Sigmoid colon (tissue), 7 donors: Measurements from ENCODE around the gene SRRM4. TPM values are rescaled to one million over a fixed set of nuclear protein-coding genes. Genes with fewer than 3 reads are reported as not detected.

Experiments used
- DNase-seq: peaks from one replicate; pipeline ENCODE4 v3.0.0-alpha.2; 2019
- H3K27ac ChIP-seq, 4 donors: fragments of 200-600 bp; sonication (generic); one replicate each; pipeline ENCODE4 v1.5.1; 2016 to 2019; ENCODE audit warnings: mild to moderate bottlenecking in 1 of 4
- H3K27me3 ChIP-seq, 3 donors: fragments of 200-600 bp; sonication (generic); one replicate each; pipeline ENCODE4 v1.5.1; 2019; ENCODE audit warnings: mild to moderate bottlenecking in 1 of 3
- H3K36me3 ChIP-seq, 4 donors: fragments of 200-600 bp; sonication (generic); one replicate each; pipeline ENCODE4 v1.5.1; 2016 to 2019
- H3K4me1 ChIP-seq, 4 donors: fragments of 200-600 bp; sonication (generic); one replicate each; pipeline ENCODE4 v1.5.1; 2017 to 2019
- H3K4me3 ChIP-seq, 4 donors: fragments of 200-600 bp; sonication (generic); one replicate each; pipeline ENCODE4 v1.5.1; 2017 to 2019; ENCODE audit warnings: mild to moderate bottlenecking in 2 of 4, moderate library complexity in 1 of 4
- H3K9me3 ChIP-seq, 4 donors: fragments of 200-600 bp in 3 of 4; sonication (generic) in 3 of 4; one replicate each; pipeline versions ENCODE4 v1.5.1 to v1.6.1; 2013 to 2019
- EP300 ChIP-seq, 4 donors: sonication (generic); formaldehyde crosslinking; IDR thresholded peaks; one replicate each; pipeline ENCODE4 v1.6.1; 2017; ENCODE audit warnings: antibody characterized with exemption in 4 of 4
- POLR2A ChIP-seq, 2 donors: fragments of 450-650 bp; IDR thresholded peaks; one replicate each; pipeline ENCODE4 v1.6.1; 2016; ENCODE audit warnings: antibody characterized with exemption in 2 of 2, mild to moderate bottlenecking in 2 of 2, moderate library complexity in 2 of 2
- POLR2AphosphoS5 ChIP-seq, 4 donors: sonication (generic); formaldehyde crosslinking; IDR thresholded peaks; one replicate each; pipeline ENCODE4 v1.6.1; 2017; ENCODE audit warnings: antibody characterized with exemption in 4 of 4
- WGBS, 2 donors: extraction: QIAGEN DNeasy Blood & Tissue Kit; methylation state at CpG; one replicate each; pipeline ENCODE4 v1.1.7; 2013; 5-methylcytosine and 5-hydroxymethylcytosine counted together
- intact Hi-C: fragments of 100-400 bp; cut with DNase I; formaldehyde crosslinking; loops from one replicate; pipeline ENCODE4 v1.15.1; 2023
- polyA plus RNA-seq, 3 donors: library from polyadenylated mRNA; stranded (reverse); fragments of 200-250 nt; gene quantifications; one replicate each; pipeline ENCODE4 v1.2.3, GENCODE V29; 2013
- total RNA-seq, 4 donors: library from RNA; depleted of rRNA; stranded (reverse); fragments of >200 nt; gene quantifications; one replicate each; pipeline ENCODE4 v1.1.0, GENCODE V29; 2016
- TF ChIP-seq, protein P1 (sequence below), 4 experiments: fragments of 450-650 bp in 3 of 4; fragments of 200-600 bp in 1 of 4; IDR thresholded peaks; one replicate each; pipeline ENCODE4 v1.5.1; 2016 to 2019; ENCODE audit warnings: antibody characterized with exemption in 4 of 4, mild to moderate bottlenecking in 3 of 4, moderate library complexity in 2 of 4
- donor health status: healthy with polysubstance abuse.
- donor health status: Bipolar disorder and iron deficiency.
- donor health status: healthy.

Gene SRRM4
- total and polyA plus RNA-seq, 7 donors = under 0.01 to 0.14 (median 0.07) TPM; not detected in 4

DNA sequence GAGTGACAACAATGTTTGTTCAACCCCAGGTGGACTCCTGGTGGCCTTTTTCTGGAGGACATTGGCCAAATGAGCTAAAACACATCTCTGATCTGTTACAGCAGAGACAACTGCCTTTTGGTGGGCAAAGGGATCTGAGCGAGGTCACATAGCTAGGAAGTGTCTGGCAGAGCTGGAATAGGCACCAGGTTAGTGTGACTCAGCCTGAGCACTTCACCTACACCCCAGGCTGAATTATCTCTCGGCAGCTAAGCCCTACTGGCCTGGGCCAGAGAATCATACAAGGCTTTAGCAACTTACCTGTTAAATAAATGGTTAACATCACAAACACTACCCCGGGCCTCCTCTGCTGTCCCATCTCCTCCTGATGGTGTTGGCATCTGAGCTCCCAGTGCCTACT, 147.2 kb downstream of the SRRM4 start:
- Histone ChIP-seq H3K27ac (no peak overlapping the region), H3K9me3 (peaks cover 0 to 9% (median 2%) of the 10 kb centered on the region in 4 donors), H3K4me3 (no peak overlapping the region), H3K4me1 (no peaks in the 10 kb centered on the region), H3K36me3 (no peaks in the 10 kb centered on the region), H3K27me3 (no peaks in the 10 kb centered on the region)
- intact Hi-C loops = no loop called here
- 55 to 70% methylated on average over 3 of the region's 3 CpGs for WGBS, 2 donors
- TF ChIP-seq EP300 (IDR thresholded peaks at IDR 0.05) (no peak), POLR2AphosphoS5 (IDR thresholded peaks at IDR 0.05) (no peak), POLR2A (IDR thresholded peaks at IDR 0.05) (no peak)
- TF ChIP-seq, protein P1, sequence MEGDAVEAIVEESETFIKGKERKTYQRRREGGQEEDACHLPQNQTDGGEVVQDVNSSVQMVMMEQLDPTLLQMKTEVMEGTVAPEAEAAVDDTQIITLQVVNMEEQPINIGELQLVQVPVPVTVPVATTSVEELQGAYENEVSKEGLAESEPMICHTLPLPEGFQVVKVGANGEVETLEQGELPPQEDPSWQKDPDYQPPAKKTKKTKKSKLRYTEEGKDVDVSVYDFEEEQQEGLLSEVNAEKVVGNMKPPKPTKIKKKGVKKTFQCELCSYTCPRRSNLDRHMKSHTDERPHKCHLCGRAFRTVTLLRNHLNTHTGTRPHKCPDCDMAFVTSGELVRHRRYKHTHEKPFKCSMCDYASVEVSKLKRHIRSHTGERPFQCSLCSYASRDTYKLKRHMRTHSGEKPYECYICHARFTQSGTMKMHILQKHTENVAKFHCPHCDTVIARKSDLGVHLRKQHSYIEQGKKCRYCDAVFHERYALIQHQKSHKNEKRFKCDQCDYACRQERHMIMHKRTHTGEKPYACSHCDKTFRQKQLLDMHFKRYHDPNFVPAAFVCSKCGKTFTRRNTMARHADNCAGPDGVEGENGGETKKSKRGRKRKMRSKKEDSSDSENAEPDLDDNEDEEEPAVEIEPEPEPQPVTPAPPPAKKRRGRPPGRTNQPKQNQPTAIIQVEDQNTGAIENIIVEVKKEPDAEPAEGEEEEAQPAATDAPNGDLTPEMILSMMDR (IDR thresholded peaks at IDR 0.05) = no peak
- no peak for DNase-seq

DNA sequence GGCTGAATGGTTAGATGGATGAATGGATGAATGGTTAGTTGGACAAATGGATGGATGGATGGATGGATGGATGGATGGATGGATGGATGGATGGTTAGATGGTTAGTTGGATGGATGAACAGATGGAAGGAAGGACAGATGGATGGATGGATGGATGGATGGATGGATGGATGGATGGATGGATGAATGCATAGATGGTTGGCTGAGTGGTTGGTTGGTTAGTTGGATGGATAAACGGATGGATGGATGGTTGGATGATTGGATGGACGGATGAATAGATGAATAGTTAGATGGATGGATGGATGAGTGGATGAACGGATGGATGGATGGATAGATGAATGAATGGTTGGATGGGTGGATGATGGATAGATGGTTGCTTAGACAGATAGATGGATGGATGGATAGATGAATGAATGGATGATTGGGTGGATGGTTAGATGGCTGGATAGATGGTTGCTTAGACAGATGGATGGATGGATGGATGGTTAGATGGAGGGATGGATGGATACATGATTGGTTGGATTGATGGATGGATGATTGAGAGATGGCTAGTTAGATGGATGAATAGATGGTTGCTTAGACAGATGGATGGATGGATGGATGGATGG, 148.6 kb downstream of the SRRM4 start:
- Histone ChIP-seq H3K4me1 (no peaks in the 10 kb centered on the region), H3K4me3 (no peak overlapping the region), H3K36me3 (no peaks in the 10 kb centered on the region), H3K9me3 (peaks cover 0 to 9% (median 2%) of the 10 kb centered on the region in 4 donors), H3K27me3 (no peaks in the 10 kb centered on the region), H3K27ac (no peak overlapping the region)
- 77 to 83% methylated on average over 3 of the region's 3 CpGs for WGBS, 2 donors
- intact Hi-C loops = no loop called here
- TF ChIP-seq EP300 (IDR thresholded peaks at IDR 0.05) = no peak
- TF ChIP-seq, protein P1 (IDR thresholded peaks at IDR 0.05) = no peak
- TF ChIP-seq POLR2A (IDR thresholded peaks at IDR 0.05) = no peak
- no peak for TF ChIP-seq POLR2AphosphoS5 (IDR thresholded peaks at IDR 0.05)
- DNase-seq = no peak

DNA sequence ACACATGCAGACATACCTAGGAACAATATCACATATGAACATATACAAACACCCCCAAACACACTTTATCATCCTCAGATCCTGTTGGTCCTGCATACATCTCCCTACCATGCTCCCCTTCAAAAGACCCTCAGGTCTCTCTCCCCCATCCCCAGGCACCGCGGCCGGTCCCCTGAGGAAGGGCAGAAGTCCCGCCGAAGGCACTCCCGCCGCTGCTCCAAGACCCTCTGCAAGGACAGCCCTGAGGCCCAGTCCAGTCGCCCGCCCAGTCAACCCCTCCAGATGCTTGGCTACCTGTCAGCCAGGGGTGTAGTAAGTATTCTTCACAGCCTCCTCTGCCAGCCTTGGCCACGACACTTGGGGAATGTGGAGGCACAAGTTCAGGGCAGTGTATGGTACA, 149.2 kb downstream of the SRRM4 start:
- TF ChIP-seq EP300 (IDR thresholded peaks at IDR 0.05) (no peak), POLR2A (IDR thresholded peaks at IDR 0.05) (no peak)
- H3K36me3 ChIP-seq = no peaks in the 10 kb centered on the region
- WGBS, 2 donors = 92 to 94% methylated on average over 10 of the region's 10 CpGs
- no peak overlapping the region for H3K27ac ChIP-seq
- intact Hi-C loops = no loop called here
- no peaks in the 10 kb centered on the region for H3K4me1 ChIP-seq
- no peak overlapping the region for H3K4me3 ChIP-seq
- DNase-seq = no peak
- no peaks in the 10 kb centered on the region for H3K27me3 ChIP-seq
- H3K9me3 ChIP-seq = peaks cover 0 to 9% (median 2%) of the 10 kb centered on the region in 4 donors

DNA sequence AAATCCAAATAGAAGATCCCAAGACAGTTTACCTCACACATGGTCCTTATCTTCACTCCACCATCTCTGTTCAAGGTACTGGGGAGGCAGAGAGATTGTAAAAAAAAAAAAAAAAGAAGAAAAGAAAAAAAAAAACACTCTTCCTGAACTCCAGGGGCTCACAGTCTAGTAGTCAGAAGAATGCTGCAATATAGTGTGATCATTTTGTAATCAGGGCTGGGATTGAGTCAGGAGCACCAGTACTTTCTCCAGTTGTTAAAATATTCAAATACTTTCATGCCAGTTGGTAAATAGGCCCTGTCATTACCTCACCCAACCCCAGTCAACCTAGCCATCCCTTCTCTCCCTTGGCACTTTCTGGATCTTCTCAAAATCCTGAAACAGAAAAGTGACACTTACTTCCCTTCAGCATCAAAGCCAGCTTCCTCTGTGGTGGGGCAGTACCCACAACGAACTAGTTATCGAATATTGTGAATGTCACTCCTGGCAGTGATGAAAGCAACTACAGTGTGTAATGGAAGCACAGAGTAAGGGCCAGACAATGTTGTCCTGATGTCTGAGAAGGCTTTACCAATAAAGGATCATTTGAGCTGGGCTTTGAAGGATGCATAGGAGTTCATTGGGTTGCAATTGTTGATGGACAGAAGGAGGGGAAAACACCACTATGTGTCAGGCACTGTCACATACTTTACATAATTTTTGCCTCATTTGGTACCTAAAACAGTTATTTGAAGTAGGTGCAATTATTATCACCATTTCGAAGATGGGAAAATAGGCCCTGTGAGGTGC, 153.1 kb downstream of the SRRM4 start:
- H3K9me3 ChIP-seq = peaks cover 0 to 9% (median 2%) of the 10 kb centered on the region in 4 donors
- H3K36me3 ChIP-seq = no peaks in the 10 kb centered on the region
- DNase-seq = no peak
- H3K27ac ChIP-seq = no peak overlapping the region
- TF ChIP-seq POLR2A (IDR thresholded peaks at IDR 0.05) (no peak), EP300 (IDR thresholded peaks at IDR 0.05) (no peak), POLR2AphosphoS5 (IDR thresholded peaks at IDR 0.05) (no peak)
- TF ChIP-seq, protein P1 (IDR thresholded peaks at IDR 0.05) = no peak
- H3K27me3 ChIP-seq = no peaks in the 10 kb centered on the region
- intact Hi-C loops = no loop called here
- WGBS, 2 donors = 78 to 90% methylated on average over 3 of the region's 3 CpGs
- no peaks in the 10 kb centered on the region for H3K4me1 ChIP-seq
- H3K4me3 ChIP-seq = no peak overlapping the region

DNA sequence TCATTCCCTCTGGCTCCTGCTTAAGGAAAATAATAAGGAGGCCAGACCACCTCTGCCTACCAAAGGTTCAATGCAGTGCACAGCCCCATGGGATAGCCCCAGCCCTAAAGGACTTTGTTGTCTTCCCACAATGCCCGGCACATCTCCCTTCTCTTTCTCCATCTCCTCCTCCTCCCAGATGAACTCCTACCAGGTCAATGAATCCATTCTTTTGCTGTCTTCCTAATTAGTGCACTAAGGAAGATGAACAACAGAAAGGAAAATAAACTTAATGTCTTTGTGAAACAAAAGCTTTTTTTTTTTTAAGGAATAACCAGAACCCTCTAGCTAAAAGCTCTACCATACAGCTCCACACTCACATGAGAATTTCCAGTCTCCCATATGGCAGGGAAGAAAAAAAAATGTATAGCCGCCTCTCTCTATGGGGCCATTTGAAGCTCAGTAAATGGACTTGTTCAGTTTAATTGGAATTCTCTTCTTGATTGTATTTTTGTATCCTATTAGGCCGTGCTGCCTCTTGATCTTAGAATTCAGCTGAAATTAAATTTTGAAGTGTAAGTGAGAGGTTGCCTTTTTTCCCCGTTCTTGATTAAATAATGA, 155.6 kb downstream of the SRRM4 start:
- Histone ChIP-seq H3K4me3 (no peak overlapping the region), H3K36me3 (no peaks in the 10 kb centered on the region), H3K9me3 (peaks cover 0 to 9% (median 2%) of the 10 kb centered on the region in 4 donors), H3K27me3 (no peaks in the 10 kb centered on the region), H3K27ac (no peak overlapping the region), H3K4me1 (no peaks in the 10 kb centered on the region)
- DNase-seq = no peak
- 73 to 79% methylated on average over 4 of the region's 4 CpGs for WGBS, 2 donors
- TF ChIP-seq POLR2AphosphoS5 (IDR thresholded peaks at IDR 0.05) = no peak
- TF ChIP-seq, protein P1 (IDR thresholded peaks at IDR 0.05) = no peak
- TF ChIP-seq EP300 (IDR thresholded peaks at IDR 0.05) = no peak
- TF ChIP-seq POLR2A (IDR thresholded peaks at IDR 0.05) = no peak
- intact Hi-C loops = no loop called here
